ENCODE data around the gene JAML.

DNA sequence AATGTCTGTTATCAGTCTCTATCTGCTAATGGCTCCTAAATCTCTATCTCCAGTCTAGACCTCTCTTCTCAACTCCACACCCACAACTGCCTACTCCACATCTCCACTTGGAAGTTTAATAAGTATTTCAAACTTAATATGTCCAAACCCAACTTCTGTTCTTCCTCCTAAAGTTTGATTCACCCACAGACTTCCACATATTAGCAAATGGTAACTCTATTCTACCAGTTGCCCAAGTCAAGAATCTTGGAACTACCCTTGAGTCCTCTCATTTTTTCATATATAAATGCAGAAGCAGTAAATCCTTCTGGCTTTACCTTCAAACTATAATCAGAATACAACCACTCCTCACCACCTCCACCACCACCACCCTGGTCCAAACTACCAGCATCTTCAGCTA, 6.7 kb upstream of the JAML start:
- TF ChIP-seq, protein P1, sequence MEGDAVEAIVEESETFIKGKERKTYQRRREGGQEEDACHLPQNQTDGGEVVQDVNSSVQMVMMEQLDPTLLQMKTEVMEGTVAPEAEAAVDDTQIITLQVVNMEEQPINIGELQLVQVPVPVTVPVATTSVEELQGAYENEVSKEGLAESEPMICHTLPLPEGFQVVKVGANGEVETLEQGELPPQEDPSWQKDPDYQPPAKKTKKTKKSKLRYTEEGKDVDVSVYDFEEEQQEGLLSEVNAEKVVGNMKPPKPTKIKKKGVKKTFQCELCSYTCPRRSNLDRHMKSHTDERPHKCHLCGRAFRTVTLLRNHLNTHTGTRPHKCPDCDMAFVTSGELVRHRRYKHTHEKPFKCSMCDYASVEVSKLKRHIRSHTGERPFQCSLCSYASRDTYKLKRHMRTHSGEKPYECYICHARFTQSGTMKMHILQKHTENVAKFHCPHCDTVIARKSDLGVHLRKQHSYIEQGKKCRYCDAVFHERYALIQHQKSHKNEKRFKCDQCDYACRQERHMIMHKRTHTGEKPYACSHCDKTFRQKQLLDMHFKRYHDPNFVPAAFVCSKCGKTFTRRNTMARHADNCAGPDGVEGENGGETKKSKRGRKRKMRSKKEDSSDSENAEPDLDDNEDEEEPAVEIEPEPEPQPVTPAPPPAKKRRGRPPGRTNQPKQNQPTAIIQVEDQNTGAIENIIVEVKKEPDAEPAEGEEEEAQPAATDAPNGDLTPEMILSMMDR (IDR thresholded peaks at IDR 0.05), result no peak
- TF ChIP-seq POLR2A (IDR thresholded peaks at IDR 0.05) (no peak), POLR2AphosphoS5 (IDR thresholded peaks at IDR 0.05) (no peak)

All from breast epithelium (tissue), 3 donors.